ENCODE results near the gene MRTFB. TPM values are rescaled to one million over a fixed set of nuclear protein-coding genes. Genes with fewer than 3 reads are reported as not detected.

The MRTFB gene
- total and polyA plus RNA-seq, 2 of the 13 experiments (the other 11 are each of a cell fraction or from before 2014, with no cell fraction given): 11.4 to 14.0 TPM

GRCh38 chr16:14241631-14242030, 170.5 kb downstream of the MRTFB start (continued):
- no peak for TF ChIP-seq ZNF318 (CRISPR knock-in tag; IDR thresholded peaks at IDR 0.05)
- no peak for TF ChIP-seq ZNF784 (CRISPR knock-in tag; IDR thresholded peaks at IDR 0.05; ENCODE audit: borderline replicate concordance)
- TF ChIP-seq NKX3-1 (CRISPR knock-in tag; IDR thresholded peaks at IDR 0.05): no peak
- TF ChIP-seq HNRNPH1 (optimal IDR thresholded peaks at IDR 0.05; ENCODE audit: low read depth, low read length): no peak
- no peak for TF ChIP-seq ISX (CRISPR knock-in tag; conservative IDR thresholded peaks at IDR 0.05)

All from HepG2 (cell line).